ENCODE data around the gene GRAMD1B. TPM values are rescaled to one million over a fixed set of nuclear protein-coding genes. Genes with fewer than 3 reads are reported as not detected.

Gene GRAMD1B
- polyA plus RNA-seq, 1 experiment, result 2.7 TPM

- no peak for DNase-seq (ENCODE audit: low read depth, low spot score)
- POLR2A ChIA-PET, result no interaction called here
- H3K4me3 ChIP-seq (ENCODE audit: low read depth, low read length), result no peak overlapping the region
Measured at GRCh38 chr11:123558536-123559315, 128.7 kb downstream of the GRAMD1B start.

GRCh38 chr11:123559523-123559955 is 129.5 kb downstream of the GRAMD1B start:
- no peaks in the 10 kb centered on the region for H3K9me3 ChIP-seq (ENCODE audit: control insufficient read depth, insufficient read depth, low read length)
- ChIA-PET CTCF (interaction anchor here (0.8 to 3.7 kb wide), 6 partner anchors 17 to 148 kb away, joined by 3 to 31 read pairs (median 10); no protein-coding TSS in a partner anchor), POLR2A (interaction anchor here (1.0 kb wide), 2 partner anchors 13 to 65 kb away, joined by 4 to 9 read pairs; no protein-coding TSS in a partner anchor)
- TF ChIP-seq CTCF (IDR thresholded peaks at IDR 0.05; ENCODE audit: low read depth, low read length), result peak; percentile 34
- H3K4me3 ChIP-seq (ENCODE audit: low read depth, low read length), result peak overlapping the region; percentile 52
- DNase-seq (ENCODE audit: low read depth, low spot score), result no peak
- H3K27me3 ChIP-seq (ENCODE audit: control insufficient read depth, insufficient read depth, low read length), result peaks cover 5% of the 10 kb centered on the region
- peak overlapping the region; percentile 39 for H3K27ac ChIP-seq (ENCODE audit: low read depth, low read length)

More at GRCh38 chr11:123558536-123559315, 128.7 kb downstream of the GRAMD1B start:
- Histone ChIP-seq H3K9me3 (ENCODE audit: control insufficient read depth, insufficient read depth, low read length) (no peaks in the 10 kb centered on the region), H3K27ac (ENCODE audit: low read depth, low read length) (no peak overlapping the region), H3K27me3 (ENCODE audit: control insufficient read depth, insufficient read depth, low read length) (peaks cover 5% of the 10 kb centered on the region)
- no peak for TF ChIP-seq CTCF (IDR thresholded peaks at IDR 0.05; ENCODE audit: low read depth, low read length)
- CTCF ChIA-PET, result interaction anchor here (0.8 to 3.7 kb wide), 9 partner anchors 17 to 151 kb away, joined by 3 to 31 read pairs (median 10); no protein-coding TSS in a partner anchor

GRCh38 chr11:123560006-123560405 is 129.9 kb downstream of the GRAMD1B start:
- TF ChIP-seq CTCF (IDR thresholded peaks at IDR 0.05; ENCODE audit: low read depth, low read length), result no peak
- H3K9me3 ChIP-seq (ENCODE audit: control insufficient read depth, insufficient read depth, low read length), result no peaks in the 10 kb centered on the region
- peak; percentile 41 for DNase-seq (ENCODE audit: low read depth, low spot score)
- H3K27ac ChIP-seq (ENCODE audit: low read depth, low read length), result peak overlapping the region; percentile 39
- H3K27me3 ChIP-seq (ENCODE audit: control insufficient read depth, insufficient read depth, low read length), result peaks cover 3% of the 10 kb centered on the region
- CTCF ChIA-PET, result interaction anchor here (0.6 to 3.7 kb wide), 7 partner anchors 16 to 274 kb away, joined by 3 to 31 read pairs (median 6); no protein-coding TSS in a partner anchor
- peak overlapping the region; percentile 52 for H3K4me3 ChIP-seq (ENCODE audit: low read depth, low read length)
- POLR2A ChIA-PET, result interaction anchor here (0.6 to 1.0 kb wide), 3 partner anchors 14 to 66 kb away, joined by 4 to 9 read pairs (median 4); no protein-coding TSS in a partner anchor

GRCh38 chr11:123561431-123561800 is 131.3 kb downstream of the GRAMD1B start:
- TF ChIP-seq CTCF (IDR thresholded peaks at IDR 0.05; ENCODE audit: low read depth, low read length), result no peak
- Histone ChIP-seq H3K27ac (ENCODE audit: low read depth, low read length) (no peak overlapping the region), H3K4me3 (ENCODE audit: low read depth, low read length) (no peak overlapping the region), H3K9me3 (ENCODE audit: control insufficient read depth, insufficient read depth, low read length) (no peaks in the 10 kb centered on the region), H3K27me3 (ENCODE audit: control insufficient read depth, insufficient read depth, low read length) (no peaks in the 10 kb centered on the region)
- DNase-seq (ENCODE audit: low read depth, low spot score), result no peak
- ChIA-PET CTCF (interaction anchor here (0.6 to 3.7 kb wide), 13 partner anchors 9 to 769 kb away, joined by 3 to 31 read pairs (median 6); no protein-coding TSS in a partner anchor), POLR2A (no interaction called here)

- Histone ChIP-seq H3K9me3 (ENCODE audit: control insufficient read depth, insufficient read depth, low read length) (no peaks in the 10 kb centered on the region), H3K27me3 (ENCODE audit: control insufficient read depth, insufficient read depth, low read length) (no peaks in the 10 kb centered on the region), H3K4me3 (ENCODE audit: low read depth, low read length) (no peak overlapping the region), H3K27ac (ENCODE audit: low read depth, low read length) (no peak overlapping the region)
- no peak for DNase-seq (ENCODE audit: low read depth, low spot score)
- ChIA-PET POLR2A (no interaction called here), CTCF (interaction anchor here (1.4 to 3.7 kb wide), 6 partner anchors 10 to 51 kb away, joined by 3 to 31 read pairs (median 8); no protein-coding TSS in a partner anchor)
- TF ChIP-seq CTCF (IDR thresholded peaks at IDR 0.05; ENCODE audit: low read depth, low read length), result no peak
Measured at GRCh38 chr11:123562158-123562557, 132.1 kb downstream of the GRAMD1B start.

Data from AG04450 (cell line).